GM06990 (cell line): ENCODE results near the gene ELAVL4.

Experiments used
- DNase-seq: peaks from one replicate; pipeline ENCODE4 v3.0.0-alpha.2; 2011; ENCODE audit not compliant: insufficient read length; ENCODE audit errors: extremely low read depth
- H3K27me3 ChIP-seq: replicated peaks from 2 replicates; pipeline ENCODE4 v1.6.0; 2011; ENCODE audit warnings: low read length; ENCODE audit not compliant: control insufficient read depth, insufficient read depth
- H3K36me3 ChIP-seq: 2 replicates; pipeline ENCODE4 v1.5.1; 2011; ENCODE audit warnings: low read length; ENCODE audit not compliant: control insufficient read depth, insufficient read depth
- H3K4me3 ChIP-seq: replicated peaks from 2 replicates; pipeline ENCODE4 v1.5.1; 2011; ENCODE audit warnings: low read depth, mild to moderate bottlenecking, control low read depth, low read length
- TF ChIP-seq, protein P1 (sequence below): IDR thresholded peaks from 2 replicates; pipeline ENCODE4 v1.5.1; 2011; ENCODE audit warnings: low read length, control low read depth, mild to moderate bottlenecking, inconsistent platforms; ENCODE audit not compliant: insufficient read depth, poor library complexity, severe bottlenecking

The ELAVL4 gene

DNA sequence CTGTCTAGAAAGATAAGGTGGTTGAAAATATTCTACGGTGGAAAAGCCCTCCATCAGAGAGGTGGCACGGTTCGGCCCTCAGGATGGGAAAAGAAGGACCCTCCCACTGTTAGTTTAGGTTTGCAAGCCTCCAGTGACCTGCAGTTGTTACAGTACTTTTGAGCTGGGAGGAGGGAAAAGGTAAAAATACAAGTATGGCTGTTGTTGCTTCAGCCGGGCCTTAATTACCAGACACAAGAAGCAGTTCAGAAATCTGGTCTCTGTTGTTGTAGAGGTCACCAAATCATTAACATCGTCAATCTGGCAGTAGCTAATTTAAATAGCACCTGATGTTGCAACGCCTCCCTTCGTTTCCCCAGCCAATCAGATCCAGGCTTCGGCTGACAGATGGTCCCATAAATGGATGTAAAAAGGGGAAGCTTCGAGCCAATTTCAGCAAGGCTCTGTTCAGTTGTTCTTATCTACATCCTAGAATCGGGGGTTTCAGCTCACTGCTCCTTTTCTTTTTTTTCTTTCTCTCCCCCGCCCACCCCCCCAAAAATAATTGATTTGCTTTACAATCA lies at the start of gene ELAVL4:
Gene ELAVL4, plus strand, starts transcription at position 424 of the 563 bp plus-strand sequence. CDS start 270 bp downstream, outside the sequence.
- DNase-seq, result no peak
- no peaks in the 10 kb centered on the region for H3K36me3 ChIP-seq
- H3K4me3 ChIP-seq, result no peak within 1 kb of the TSS
- TF ChIP-seq, protein P1, sequence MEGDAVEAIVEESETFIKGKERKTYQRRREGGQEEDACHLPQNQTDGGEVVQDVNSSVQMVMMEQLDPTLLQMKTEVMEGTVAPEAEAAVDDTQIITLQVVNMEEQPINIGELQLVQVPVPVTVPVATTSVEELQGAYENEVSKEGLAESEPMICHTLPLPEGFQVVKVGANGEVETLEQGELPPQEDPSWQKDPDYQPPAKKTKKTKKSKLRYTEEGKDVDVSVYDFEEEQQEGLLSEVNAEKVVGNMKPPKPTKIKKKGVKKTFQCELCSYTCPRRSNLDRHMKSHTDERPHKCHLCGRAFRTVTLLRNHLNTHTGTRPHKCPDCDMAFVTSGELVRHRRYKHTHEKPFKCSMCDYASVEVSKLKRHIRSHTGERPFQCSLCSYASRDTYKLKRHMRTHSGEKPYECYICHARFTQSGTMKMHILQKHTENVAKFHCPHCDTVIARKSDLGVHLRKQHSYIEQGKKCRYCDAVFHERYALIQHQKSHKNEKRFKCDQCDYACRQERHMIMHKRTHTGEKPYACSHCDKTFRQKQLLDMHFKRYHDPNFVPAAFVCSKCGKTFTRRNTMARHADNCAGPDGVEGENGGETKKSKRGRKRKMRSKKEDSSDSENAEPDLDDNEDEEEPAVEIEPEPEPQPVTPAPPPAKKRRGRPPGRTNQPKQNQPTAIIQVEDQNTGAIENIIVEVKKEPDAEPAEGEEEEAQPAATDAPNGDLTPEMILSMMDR, result no peak
- peaks cover 4% of the 10 kb centered on the region for H3K27me3 ChIP-seq

DNA sequence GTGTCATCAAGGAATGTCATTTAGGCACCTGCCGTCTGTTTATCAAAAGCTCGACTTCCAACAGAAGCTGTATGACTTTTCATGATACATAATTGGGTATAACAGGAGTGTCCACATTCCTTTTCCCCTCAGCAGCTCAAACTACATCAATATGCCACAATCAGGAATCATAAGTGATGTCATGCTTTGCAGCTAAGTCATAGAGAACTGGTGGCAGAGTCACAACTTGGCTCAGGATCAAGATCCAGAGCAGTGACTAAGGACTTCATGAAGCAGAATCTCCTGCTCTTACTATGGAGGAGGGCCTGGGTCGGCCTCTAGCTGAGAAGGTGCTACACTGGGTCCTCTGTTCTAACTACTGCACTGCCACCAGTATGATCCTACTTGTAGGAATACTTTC lies 48.4 kb upstream of the ELAVL4 start:
- Histone ChIP-seq H3K36me3 (no peaks in the 10 kb centered on the region), H3K4me3 (no peak overlapping the region), H3K27me3 (no peaks in the 10 kb centered on the region; the same call in 1 of the 2 replicates)
- TF ChIP-seq, protein P1, result no peak
- DNase-seq, result no peak

DNA sequence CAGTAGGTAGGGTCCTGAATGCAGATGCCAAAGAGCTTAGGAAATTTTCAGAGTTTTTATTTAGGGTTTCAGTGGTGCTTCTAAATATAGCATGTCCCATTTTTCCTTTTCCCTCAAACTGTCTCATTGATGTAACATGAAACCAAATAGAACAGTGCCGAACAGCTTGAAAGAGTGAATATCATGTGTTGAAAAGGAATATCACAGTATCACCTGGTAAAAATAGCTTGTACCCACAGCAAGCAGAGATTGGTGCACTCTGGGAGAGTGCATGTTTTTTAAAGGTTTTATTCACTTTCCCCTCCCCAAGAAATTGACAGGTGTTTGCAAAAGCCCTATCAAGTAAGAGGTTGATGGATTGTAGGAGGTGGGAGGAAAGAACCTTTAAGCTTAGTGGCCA lies 41.9 kb upstream of the ELAVL4 start:
- DNase-seq, result no peak
- TF ChIP-seq, protein P1, result no peak
- Histone ChIP-seq H3K4me3 (no peak overlapping the region), H3K27me3 (no peaks in the 10 kb centered on the region), H3K36me3 (no peaks in the 10 kb centered on the region)

DNA sequence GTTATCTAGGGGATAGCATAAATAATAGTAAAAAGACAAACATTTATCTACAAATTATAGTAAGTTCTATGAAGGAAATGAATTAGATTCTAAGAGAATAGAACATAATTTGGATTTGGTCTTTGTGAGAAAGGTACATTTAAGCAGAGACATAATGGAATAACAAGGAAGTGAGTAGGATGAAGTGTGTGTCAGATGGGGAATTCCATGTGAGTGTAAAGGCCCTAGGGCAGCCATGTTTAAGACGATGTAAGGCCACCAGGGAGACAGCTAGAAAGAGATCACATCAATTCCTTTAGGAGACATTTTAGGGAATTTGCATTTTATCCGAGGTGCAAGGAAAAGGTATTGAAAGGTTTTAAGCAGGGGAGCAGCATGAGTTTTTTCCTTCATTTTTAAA lies 33.8 kb upstream of the ELAVL4 start:
- H3K36me3 ChIP-seq, result no peaks in the 10 kb centered on the region
- TF ChIP-seq, protein P1, result no peak

DNA sequence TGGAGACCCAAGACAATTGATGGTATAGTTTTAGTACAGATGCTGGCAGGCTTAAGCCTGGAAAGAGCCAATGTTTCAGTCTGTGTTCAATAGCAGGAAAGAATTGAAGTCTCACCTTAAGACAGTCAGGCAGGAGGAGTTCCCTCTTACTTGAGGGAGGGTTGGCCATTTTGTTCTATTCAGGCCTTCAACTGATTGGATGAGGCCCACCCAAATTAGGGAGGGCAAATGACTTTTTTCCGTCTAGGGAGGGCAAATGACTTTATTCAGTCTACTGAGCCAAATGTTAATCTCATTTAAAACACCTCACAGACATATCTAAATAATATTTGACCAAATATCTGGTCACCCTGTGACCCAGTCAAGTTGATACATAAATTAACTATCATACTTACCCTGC lies 31.4 kb upstream of the ELAVL4 start:
- no peak overlapping the region for H3K4me3 ChIP-seq
- H3K27me3 ChIP-seq, result no peaks in the 10 kb centered on the region
- TF ChIP-seq, protein P1, result no peak
- no peak for DNase-seq
- H3K36me3 ChIP-seq, result no peaks in the 10 kb centered on the region

More for the DNA sequence above, 33.8 kb upstream of the ELAVL4 start:
- Histone ChIP-seq H3K4me3 (no peak overlapping the region), H3K27me3 (no peaks in the 10 kb centered on the region)
- no peak for DNase-seq
